Nephron (organoid): Measurements from ENCODE around the gene TP53BP1.

Experiments used
- H3K27ac Mint-ChIP-seq, 3 experiments: 2 replicates each; pipeline ENCODE4 v1.8.0; 2020; ENCODE audit warnings: mixed read lengths in 3 of 3, mild to moderate bottlenecking in 2 of 3, moderate library complexity in 1 of 3
- H3K27me3 Mint-ChIP-seq: 2 replicates; pipeline ENCODE4 v1.8.0; 2021; ENCODE audit warnings: low read depth, mild to moderate bottlenecking, moderate library complexity, mixed read lengths
- H3K36me3 Mint-ChIP-seq: 2 replicates; pipeline ENCODE4 v1.8.0; 2020; ENCODE audit warnings: low read depth, mixed read lengths
- H3K4me1 Mint-ChIP-seq: 2 replicates; pipeline ENCODE4 v1.8.0; 2020; ENCODE audit warnings: mixed read lengths
- H3K4me3 Mint-ChIP-seq, 3 experiments: 2 replicates each; pipeline ENCODE4 v1.8.0; 2020; ENCODE audit warnings: mild to moderate bottlenecking in 3 of 3, mixed read lengths in 3 of 3, moderate library complexity in 2 of 3
- H3K9me3 Mint-ChIP-seq: 2 replicates; pipeline ENCODE4 v1.8.0; 2020; ENCODE audit warnings: mixed read lengths
- CTCF ChIP-seq, 3 experiments: fragments of 200-600 bp; sonication (generic); IDR thresholded peaks; one replicate each; pipeline ENCODE4 v1.5.0; 2021; ENCODE audit warnings: antibody characterized with exemption in 3 of 3; ENCODE audit not compliant: unreplicated experiment in 3 of 3

The TP53BP1 gene

DNA sequence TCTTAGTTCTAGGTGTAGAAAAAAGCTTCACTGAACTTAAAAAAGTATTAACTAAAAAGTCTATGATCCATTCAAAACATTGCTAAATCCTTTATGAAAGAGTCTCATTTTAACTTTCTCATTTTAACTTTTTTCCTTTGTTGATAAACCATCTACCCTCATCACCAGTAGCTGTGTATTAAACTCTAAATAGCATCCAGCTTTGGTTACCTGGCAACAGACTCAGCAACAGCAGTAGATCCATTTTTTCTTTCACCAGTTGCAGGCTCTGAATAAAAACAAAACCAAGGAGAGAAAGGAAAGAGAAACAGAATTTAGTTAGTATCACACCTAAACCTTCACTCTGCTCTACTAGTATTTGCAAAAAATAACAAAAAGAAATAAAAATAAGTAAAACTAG, 51.6 kb downstream of the TP53BP1 start:
- H3K36me3 Mint-ChIP-seq, result peaks cover 67% of the 10 kb centered on the region
- no peak overlapping the region for H3K27ac Mint-ChIP-seq
- no peaks in the 10 kb centered on the region for H3K4me1 Mint-ChIP-seq
- no peak for TF ChIP-seq CTCF (IDR thresholded peaks at IDR 0.05; ENCODE audit: unreplicated experiment in 3 of 3)
- no peak overlapping the region for H3K4me3 Mint-ChIP-seq
- no peaks in the 10 kb centered on the region for H3K9me3 Mint-ChIP-seq
- H3K27me3 Mint-ChIP-seq, result no peaks in the 10 kb centered on the region

DNA sequence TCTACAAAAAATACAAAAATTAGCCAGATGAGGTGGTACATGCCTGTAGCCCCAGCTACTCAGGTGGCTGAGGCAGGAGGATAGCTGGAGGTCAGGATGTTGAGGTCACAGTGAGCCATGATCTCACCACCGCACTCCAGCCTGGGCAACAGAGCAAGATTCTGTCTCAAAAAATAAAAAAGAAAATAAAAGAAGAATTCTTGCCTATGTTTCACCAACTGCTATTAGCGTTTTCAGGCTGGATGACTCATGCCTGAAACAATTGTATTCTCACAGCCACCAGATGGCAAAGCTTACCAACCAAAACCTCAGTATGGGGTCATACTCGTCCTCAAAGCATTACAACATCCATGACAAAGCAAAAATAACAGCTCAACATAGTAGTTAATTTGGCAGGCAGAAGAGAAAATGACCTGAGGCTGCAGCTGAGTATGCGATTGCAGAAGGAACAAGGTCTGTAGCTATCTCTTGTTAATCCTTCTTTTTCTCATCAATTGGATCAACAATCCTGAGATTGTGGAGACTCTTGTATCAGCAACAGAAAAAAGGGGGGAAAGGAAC, 52.2 kb downstream of the TP53BP1 start:
- Mint-ChIP-seq H3K4me3 (no peak overlapping the region), H3K4me1 (no peaks in the 10 kb centered on the region), H3K27ac (no peak overlapping the region), H3K27me3 (no peaks in the 10 kb centered on the region), H3K36me3 (peaks cover 68% of the 10 kb centered on the region), H3K9me3 (no peaks in the 10 kb centered on the region)
- TF ChIP-seq CTCF (IDR thresholded peaks at IDR 0.05; ENCODE audit: unreplicated experiment in 3 of 3), result no peak

- H3K9me3 Mint-ChIP-seq, result no peaks in the 10 kb centered on the region
- H3K4me3 Mint-ChIP-seq, result no peak overlapping the region
- TF ChIP-seq CTCF (IDR thresholded peaks at IDR 0.05; ENCODE audit: unreplicated experiment in 3 of 3), result no peak
- no peaks in the 10 kb centered on the region for H3K4me1 Mint-ChIP-seq
- no peaks in the 10 kb centered on the region for H3K27me3 Mint-ChIP-seq
- H3K36me3 Mint-ChIP-seq, result peaks cover 56% of the 10 kb centered on the region
- no peak overlapping the region for H3K27ac Mint-ChIP-seq
These were observed 53.7 kb downstream of the TP53BP1 start for GRCh38 chr15:43439268-43439667.

- H3K4me3 Mint-ChIP-seq, result no peak overlapping the region
- no peaks in the 10 kb centered on the region for H3K9me3 Mint-ChIP-seq
- no peaks in the 10 kb centered on the region for H3K27me3 Mint-ChIP-seq
- peaks cover 77% of the 10 kb centered on the region for H3K36me3 Mint-ChIP-seq
- no peaks in the 10 kb centered on the region for H3K4me1 Mint-ChIP-seq
- TF ChIP-seq CTCF (IDR thresholded peaks at IDR 0.05; ENCODE audit: unreplicated experiment in 3 of 3), result no peak
- H3K27ac Mint-ChIP-seq, result no peak overlapping the region
These were observed 56.6 kb downstream of the TP53BP1 start for GRCh38 chr15:43436395-43436794.

DNA sequence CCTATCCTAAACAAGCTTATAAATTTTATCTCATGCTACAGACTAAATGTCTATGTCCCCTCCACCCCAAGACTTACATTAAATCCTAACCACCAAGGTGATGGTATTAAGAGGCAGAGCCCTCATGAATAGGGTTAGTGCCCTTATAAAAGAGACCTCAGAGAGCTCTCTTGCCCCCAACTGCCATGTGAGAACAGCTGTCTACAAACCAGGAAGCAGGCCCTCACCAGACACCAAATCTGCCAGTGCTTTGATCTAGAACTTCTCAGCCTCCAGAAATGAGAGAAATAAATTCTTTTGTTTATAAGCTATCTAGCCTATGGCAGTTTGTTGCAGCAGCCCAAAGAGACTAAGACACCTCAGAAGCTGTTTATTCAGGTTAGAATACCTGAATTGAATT, 58.5 kb downstream of the TP53BP1 start:
- Mint-ChIP-seq H3K4me3 (no peak overlapping the region), H3K9me3 (no peaks in the 10 kb centered on the region), H3K27me3 (no peaks in the 10 kb centered on the region), H3K36me3 (peaks cover 68% of the 10 kb centered on the region), H3K4me1 (no peaks in the 10 kb centered on the region), H3K27ac (no peak overlapping the region)
- TF ChIP-seq CTCF (IDR thresholded peaks at IDR 0.05; ENCODE audit: unreplicated experiment in 3 of 3), result no peak

GRCh38 chr15:43433661-43434303, 59.2 kb downstream of the TP53BP1 start:
- H3K4me3 Mint-ChIP-seq, result no peak overlapping the region
- no peak overlapping the region for H3K27ac Mint-ChIP-seq
- no peak for TF ChIP-seq CTCF (IDR thresholded peaks at IDR 0.05; ENCODE audit: unreplicated experiment in 3 of 3)
- H3K36me3 Mint-ChIP-seq, result peaks cover 61% of the 10 kb centered on the region
- no peaks in the 10 kb centered on the region for H3K9me3 Mint-ChIP-seq
- H3K4me1 Mint-ChIP-seq, result no peaks in the 10 kb centered on the region
- H3K27me3 Mint-ChIP-seq, result no peaks in the 10 kb centered on the region
